GM12878 (cell line): Measurements from ENCODE around the gene WIPF2. TPM values are rescaled to one million over a fixed set of nuclear protein-coding genes. Genes with fewer than 3 reads are reported as not detected.

Experiments used
- CBFB ChIP-seq: IDR thresholded peaks from 2 replicates; pipeline ENCODE4 v1.6.1; 2016; ENCODE audit warnings: antibody characterized with exemption, low read depth
- CREM ChIP-seq: IDR thresholded peaks from 2 replicates; pipeline ENCODE4 v1.6.1; 2014; ENCODE audit warnings: antibody characterized with exemption, low read depth
- EED ChIP-seq: sonication (generic); IDR thresholded peaks from 2 replicates; pipeline ENCODE4 v1.6.1; 2016; ENCODE audit warnings: antibody characterized with exemption, low read depth
- EP300 ChIP-seq, 2 experiments: fragments of 150-350 bp in 1 of 2; IDR thresholded peaks; 2 replicates each; pipeline ENCODE4 v1.6.1; 2011 to 2012; ENCODE audit warnings: low read depth in 2 of 2, low read length in 2 of 2, borderline replicate concordance in 1 of 2, improper control_type of control experiment in 1 of 2, inconsistent platforms in 1 of 2; ENCODE audit not compliant: control insufficient read depth in 1 of 2
- KLF5 ChIP-seq: fragments of 450-650 bp; IDR thresholded peaks from 2 replicates; pipeline ENCODE4 v1.6.1; 2014; ENCODE audit warnings: mild to moderate bottlenecking; ENCODE audit not compliant: partially characterized antibody
- SPI1 ChIP-seq: IDR thresholded peaks from 2 replicates; pipeline ENCODE4 v1.6.1; 2011; ENCODE audit warnings: low read depth, mild to moderate bottlenecking, low read length, moderate library complexity, borderline replicate concordance; ENCODE audit not compliant: insufficient read depth
- SRF ChIP-seq, 2 experiments: IDR thresholded peaks; 2 replicates each; pipeline ENCODE4 v1.6.1; 2011; ENCODE audit warnings: low read depth in 2 of 2, low read length in 2 of 2, mild to moderate bottlenecking in 1 of 2, moderate library complexity in 1 of 2
- TARDBP ChIP-seq: IDR thresholded peaks from 2 replicates; pipeline ENCODE4 v1.6.1; 2016; ENCODE audit warnings: borderline replicate concordance
- YBX1 ChIP-seq: fragments of 450-650 bp; IDR thresholded peaks from 2 replicates; pipeline ENCODE4 v1.6.1; 2016; ENCODE audit warnings: antibody characterized with exemption
- polyA plus RNA-seq, 11 experiments: library from polyadenylated mRNA; depleted of rRNA in 4 of 11; unstranded in 6 of 11; stranded (reverse) in 5 of 11; fragments of >200 nt; fragmentation: Nextera tagmentation in 4 of 11; fragmentation: Illumina TruSeq in 1 of 11; extraction: Ambion mirVana in 4 of 11; extraction: Trizol in 1 of 11; gene quantifications; 1 replicate in 1 of 11; 2 replicates in 10 of 11; pipeline versions ENCODE4 v1.2.1 to v1.2.3, GENCODE V29; 2011 to 2016; ENCODE audit warnings: inconsistent platforms in 2 of 11, missing spikeins in 2 of 11, low read depth in 1 of 11
- total RNA-seq, 4 experiments: library from RNA; depleted of rRNA in 3 of 4; stranded (reverse); fragments of >200 nt in 3 of 4; fragmentation: Illumina TruSeq in 1 of 4; extraction: Trizol in 1 of 4; gene quantifications; 2 replicates each; pipeline versions ENCODE4 v1.2.1 to v1.2.3, GENCODE V29; 2013 to 2021
- TF ChIP-seq, protein P1 (sequence below): fragments of 450-650 bp; IDR thresholded peaks from 2 replicates; pipeline ENCODE4 v1.6.1; 2016; ENCODE audit warnings: mild to moderate bottlenecking
- TF ChIP-seq, protein P2 (sequence below): IDR thresholded peaks from 2 replicates; pipeline ENCODE4 v1.6.1; 2012; ENCODE audit warnings: low read length, inconsistent platforms
- TF ChIP-seq, protein P3 (sequence below): fragments of 450-650 bp; conservative IDR thresholded peaks from 2 replicates; pipeline ENCODE4 v1.6.1; 2017; ENCODE audit warnings: mild to moderate bottlenecking, moderate library complexity
- TF ChIP-seq, protein P4 (sequence below): IDR thresholded peaks from 2 replicates; pipeline ENCODE4 v1.6.1; 2012; ENCODE audit warnings: low read depth, low read length, improper control_type of control experiment
- TF ChIP-seq, protein P5 (sequence below): fragments of 450-650 bp; IDR thresholded peaks from 2 replicates; pipeline ENCODE4 v1.6.1; 2017; ENCODE audit warnings: antibody characterized with exemption, mild to moderate bottlenecking, moderate library complexity
- TF ChIP-seq, protein P6 (sequence below): fragments of 450-650 bp; IDR thresholded peaks from 2 replicates; pipeline ENCODE4 v1.6.1; 2017; ENCODE audit warnings: low read depth, mild to moderate bottlenecking, moderate library complexity

Gene WIPF2
- total and polyA plus RNA-seq, 10 of the 15 experiments (the other 5 are each of a cell fraction or from before 2014, with no cell fraction given) = 4.2 to 20.8 (median 7.1) TPM

DNA sequence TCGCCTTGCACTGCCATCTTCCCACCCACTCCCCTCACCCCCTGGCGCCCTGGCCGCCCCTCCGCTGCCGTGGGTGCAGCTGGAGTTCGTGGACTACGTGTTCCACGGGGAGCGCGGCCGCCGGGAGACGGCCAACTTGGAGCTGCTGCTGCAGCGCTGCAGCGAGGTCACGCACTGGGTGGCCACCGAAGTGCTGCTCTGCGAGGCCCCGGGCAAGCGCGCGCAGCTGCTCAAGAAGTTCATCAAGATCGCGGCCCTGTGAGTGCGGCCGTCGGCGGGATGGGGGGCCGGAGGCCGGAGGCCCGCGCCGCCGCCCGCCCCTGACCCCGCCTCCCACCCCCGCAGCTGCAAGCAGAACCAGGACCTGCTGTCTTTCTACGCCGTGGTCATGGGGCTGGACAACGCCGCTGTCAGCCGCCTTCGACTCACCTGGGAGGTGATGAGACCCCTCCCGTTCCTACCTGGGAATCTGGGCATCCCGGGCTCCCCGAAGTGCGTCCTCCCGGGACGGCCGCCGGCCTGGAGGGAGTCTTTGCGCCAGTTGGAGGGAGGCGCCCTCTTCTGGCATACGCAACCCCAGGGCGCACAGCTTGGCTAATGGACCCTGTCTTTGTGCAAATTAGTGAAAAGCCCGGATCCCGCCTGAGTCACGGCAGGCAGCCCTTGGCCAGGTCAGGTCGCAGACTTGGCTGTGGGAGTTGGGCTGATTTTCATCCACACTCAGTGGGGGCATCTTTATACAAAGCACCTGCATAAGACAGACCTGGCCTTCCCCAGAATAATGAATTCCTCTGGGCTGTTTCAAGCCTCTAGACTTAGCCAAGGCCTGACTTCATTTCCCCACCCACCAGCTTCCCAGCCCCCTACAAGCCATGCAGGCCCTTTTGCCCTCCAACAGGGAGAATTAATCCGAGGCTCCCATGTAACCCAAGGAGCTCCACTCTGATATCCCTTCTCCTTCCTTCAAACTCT lies 27.6 kb upstream of the WIPF2 start (continued):
- TF ChIP-seq, protein P1, sequence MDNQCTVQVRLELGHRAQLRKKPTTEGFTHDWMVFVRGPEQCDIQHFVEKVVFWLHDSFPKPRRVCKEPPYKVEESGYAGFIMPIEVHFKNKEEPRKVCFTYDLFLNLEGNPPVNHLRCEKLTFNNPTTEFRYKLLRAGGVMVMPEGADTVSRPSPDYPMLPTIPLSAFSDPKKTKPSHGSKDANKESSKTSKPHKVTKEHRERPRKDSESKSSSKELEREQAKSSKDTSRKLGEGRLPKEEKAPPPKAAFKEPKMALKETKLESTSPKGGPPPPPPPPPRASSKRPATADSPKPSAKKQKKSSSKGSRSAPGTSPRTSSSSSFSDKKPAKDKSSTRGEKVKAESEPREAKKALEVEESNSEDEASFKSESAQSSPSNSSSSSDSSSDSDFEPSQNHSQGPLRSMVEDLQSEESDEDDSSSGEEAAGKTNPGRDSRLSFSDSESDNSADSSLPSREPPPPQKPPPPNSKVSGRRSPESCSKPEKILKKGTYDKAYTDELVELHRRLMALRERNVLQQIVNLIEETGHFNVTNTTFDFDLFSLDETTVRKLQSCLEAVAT = 0 out of 2 replicates have a peak, but pooled peaks have one; percentile 34
- TF ChIP-seq EED (peak; percentile 54; the same call in 1 of the 2 replicates), CBFB (no peak), YBX1 (no peak), KLF5 (no peak), CREM (peak; percentile 30; the same call in 1 of the 2 replicates), SRF (IDR thresholded peaks at IDR 0.05; ENCODE audit: low read depth in 2 of 2, low read length in 2 of 2) (no peak), TARDBP (no peak), SPI1 (no peak), EP300 (IDR thresholded peaks at IDR 0.05; ENCODE audit: borderline replicate concordance in 1 of 2, control insufficient read depth in 1 of 2, low read depth in 2 of 2, low read length in 2 of 2) (no peak)
- TF ChIP-seq, protein P2, sequence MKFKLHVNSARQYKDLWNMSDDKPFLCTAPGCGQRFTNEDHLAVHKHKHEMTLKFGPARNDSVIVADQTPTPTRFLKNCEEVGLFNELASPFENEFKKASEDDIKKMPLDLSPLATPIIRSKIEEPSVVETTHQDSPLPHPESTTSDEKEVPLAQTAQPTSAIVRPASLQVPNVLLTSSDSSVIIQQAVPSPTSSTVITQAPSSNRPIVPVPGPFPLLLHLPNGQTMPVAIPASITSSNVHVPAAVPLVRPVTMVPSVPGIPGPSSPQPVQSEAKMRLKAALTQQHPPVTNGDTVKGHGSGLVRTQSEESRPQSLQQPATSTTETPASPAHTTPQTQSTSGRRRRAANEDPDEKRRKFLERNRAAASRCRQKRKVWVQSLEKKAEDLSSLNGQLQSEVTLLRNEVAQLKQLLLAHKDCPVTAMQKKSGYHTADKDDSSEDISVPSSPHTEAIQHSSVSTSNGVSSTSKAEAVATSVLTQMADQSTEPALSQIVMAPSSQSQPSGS = no peak
- TF ChIP-seq, protein P3, sequence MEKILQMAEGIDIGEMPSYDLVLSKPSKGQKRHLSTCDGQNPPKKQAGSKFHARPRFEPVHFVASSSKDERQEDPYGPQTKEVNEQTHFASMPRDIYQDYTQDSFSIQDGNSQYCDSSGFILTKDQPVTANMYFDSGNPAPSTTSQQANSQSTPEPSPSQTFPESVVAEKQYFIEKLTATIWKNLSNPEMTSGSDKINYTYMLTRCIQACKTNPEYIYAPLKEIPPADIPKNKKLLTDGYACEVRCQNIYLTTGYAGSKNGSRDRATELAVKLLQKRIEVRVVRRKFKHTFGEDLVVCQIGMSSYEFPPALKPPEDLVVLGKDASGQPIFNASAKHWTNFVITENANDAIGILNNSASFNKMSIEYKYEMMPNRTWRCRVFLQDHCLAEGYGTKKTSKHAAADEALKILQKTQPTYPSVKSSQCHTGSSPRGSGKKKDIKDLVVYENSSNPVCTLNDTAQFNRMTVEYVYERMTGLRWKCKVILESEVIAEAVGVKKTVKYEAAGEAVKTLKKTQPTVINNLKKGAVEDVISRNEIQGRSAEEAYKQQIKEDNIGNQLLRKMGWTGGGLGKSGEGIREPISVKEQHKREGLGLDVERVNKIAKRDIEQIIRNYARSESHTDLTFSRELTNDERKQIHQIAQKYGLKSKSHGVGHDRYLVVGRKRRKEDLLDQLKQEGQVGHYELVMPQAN = 0 out of 2 replicates have a peak, but pooled peaks have one; percentile 49
- TF ChIP-seq, protein P4, sequence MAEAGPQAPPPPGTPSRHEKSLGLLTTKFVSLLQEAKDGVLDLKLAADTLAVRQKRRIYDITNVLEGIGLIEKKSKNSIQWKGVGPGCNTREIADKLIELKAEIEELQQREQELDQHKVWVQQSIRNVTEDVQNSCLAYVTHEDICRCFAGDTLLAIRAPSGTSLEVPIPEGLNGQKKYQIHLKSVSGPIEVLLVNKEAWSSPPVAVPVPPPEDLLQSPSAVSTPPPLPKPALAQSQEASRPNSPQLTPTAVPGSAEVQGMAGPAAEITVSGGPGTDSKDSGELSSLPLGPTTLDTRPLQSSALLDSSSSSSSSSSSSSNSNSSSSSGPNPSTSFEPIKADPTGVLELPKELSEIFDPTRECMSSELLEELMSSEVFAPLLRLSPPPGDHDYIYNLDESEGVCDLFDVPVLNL = no peak
- TF ChIP-seq, protein P5, sequence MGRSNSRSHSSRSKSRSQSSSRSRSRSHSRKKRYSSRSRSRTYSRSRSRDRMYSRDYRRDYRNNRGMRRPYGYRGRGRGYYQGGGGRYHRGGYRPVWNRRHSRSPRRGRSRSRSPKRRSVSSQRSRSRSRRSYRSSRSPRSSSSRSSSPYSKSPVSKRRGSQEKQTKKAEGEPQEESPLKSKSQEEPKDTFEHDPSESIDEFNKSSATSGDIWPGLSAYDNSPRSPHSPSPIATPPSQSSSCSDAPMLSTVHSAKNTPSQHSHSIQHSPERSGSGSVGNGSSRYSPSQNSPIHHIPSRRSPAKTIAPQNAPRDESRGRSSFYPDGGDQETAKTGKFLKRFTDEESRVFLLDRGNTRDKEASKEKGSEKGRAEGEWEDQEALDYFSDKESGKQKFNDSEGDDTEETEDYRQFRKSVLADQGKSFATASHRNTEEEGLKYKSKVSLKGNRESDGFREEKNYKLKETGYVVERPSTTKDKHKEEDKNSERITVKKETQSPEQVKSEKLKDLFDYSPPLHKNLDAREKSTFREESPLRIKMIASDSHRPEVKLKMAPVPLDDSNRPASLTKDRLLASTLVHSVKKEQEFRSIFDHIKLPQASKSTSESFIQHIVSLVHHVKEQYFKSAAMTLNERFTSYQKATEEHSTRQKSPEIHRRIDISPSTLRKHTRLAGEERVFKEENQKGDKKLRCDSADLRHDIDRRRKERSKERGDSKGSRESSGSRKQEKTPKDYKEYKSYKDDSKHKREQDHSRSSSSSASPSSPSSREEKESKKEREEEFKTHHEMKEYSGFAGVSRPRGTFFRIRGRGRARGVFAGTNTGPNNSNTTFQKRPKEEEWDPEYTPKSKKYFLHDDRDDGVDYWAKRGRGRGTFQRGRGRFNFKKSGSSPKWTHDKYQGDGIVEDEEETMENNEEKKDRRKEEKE = no peak
- TF ChIP-seq, protein P6, sequence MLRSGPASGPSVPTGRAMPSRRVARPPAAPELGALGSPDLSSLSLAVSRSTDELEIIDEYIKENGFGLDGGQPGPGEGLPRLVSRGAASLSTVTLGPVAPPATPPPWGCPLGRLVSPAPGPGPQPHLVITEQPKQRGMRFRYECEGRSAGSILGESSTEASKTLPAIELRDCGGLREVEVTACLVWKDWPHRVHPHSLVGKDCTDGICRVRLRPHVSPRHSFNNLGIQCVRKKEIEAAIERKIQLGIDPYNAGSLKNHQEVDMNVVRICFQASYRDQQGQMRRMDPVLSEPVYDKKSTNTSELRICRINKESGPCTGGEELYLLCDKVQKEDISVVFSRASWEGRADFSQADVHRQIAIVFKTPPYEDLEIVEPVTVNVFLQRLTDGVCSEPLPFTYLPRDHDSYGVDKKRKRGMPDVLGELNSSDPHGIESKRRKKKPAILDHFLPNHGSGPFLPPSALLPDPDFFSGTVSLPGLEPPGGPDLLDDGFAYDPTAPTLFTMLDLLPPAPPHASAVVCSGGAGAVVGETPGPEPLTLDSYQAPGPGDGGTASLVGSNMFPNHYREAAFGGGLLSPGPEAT = peak; percentile 71; the same call in 1 of the 2 replicates
